Measurements from ENCODE around the gene FOXK2. TPM values are rescaled to one million over a fixed set of nuclear protein-coding genes. Genes with fewer than 3 reads are reported as not detected.
A peak's percentile ranks its signal among the peaks of the same experiment; 100 is the strongest.

Gene FOXK2
- total RNA-seq, 1 experiment from 2014 or later: 78.9 TPM

DNA sequence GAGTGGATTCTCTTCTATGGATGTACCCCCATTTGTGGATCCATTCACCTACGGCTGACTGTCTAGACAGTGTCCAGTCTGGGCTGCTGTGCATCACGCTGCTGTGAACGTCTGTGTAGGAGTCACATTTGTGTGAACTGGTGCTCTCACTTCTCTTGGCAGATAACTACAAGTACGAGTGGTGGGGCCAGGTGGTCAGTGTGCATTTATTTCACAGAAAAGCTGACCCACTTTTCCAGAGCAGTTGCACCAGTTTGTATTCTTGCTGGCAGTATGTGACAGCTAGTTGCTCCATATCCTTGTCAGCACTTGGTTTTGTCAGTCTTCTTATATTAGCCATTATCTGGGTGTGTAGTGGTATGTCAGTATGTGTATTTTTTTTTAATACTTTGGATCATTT, 28.4 kb downstream of the FOXK2 start:
- H3K79me2 ChIP-seq (ENCODE audit: low read depth): peaks cover 92% of the 10 kb centered on the region
- BruUV-seq (replicated peaks): no TSS peak
- H3K4me2 ChIP-seq: no peak overlapping the region
- H3K36me3 ChIP-seq (ENCODE audit: low read depth): no peaks in the 10 kb centered on the region
- no peak overlapping the region for H3K4me3 ChIP-seq
- POLR2A ChIA-PET (ENCODE audit: unreplicated experiment): no interaction called here
- intact Hi-C loops (cut with micrococcal nuclease; ENCODE audit: unreplicated experiment): no loop called here
- no peaks in the 10 kb centered on the region for H3K9me2 ChIP-seq (ENCODE audit: insufficient read depth)
- H2AFZ ChIP-seq: no peak overlapping the region
- no peak for DNase-seq
- H3K4me1 ChIP-seq (replicated peaks; ENCODE audit: insufficient read depth): no peaks in the 10 kb centered on the region
- no peaks in the 10 kb centered on the region for H3F3A ChIP-seq (ENCODE audit: insufficient read depth, low read depth)
- H3K27me3 ChIP-seq (ENCODE audit: insufficient read depth, low read depth): no peaks in the 10 kb centered on the region
- H4K20me1 ChIP-seq (ENCODE audit: insufficient read depth): peaks cover 74% of the 10 kb centered on the region
- H3K9me3 ChIP-seq (ENCODE audit: insufficient read depth, low read depth): no peaks in the 10 kb centered on the region
- TF ChIP-seq, protein P1, sequence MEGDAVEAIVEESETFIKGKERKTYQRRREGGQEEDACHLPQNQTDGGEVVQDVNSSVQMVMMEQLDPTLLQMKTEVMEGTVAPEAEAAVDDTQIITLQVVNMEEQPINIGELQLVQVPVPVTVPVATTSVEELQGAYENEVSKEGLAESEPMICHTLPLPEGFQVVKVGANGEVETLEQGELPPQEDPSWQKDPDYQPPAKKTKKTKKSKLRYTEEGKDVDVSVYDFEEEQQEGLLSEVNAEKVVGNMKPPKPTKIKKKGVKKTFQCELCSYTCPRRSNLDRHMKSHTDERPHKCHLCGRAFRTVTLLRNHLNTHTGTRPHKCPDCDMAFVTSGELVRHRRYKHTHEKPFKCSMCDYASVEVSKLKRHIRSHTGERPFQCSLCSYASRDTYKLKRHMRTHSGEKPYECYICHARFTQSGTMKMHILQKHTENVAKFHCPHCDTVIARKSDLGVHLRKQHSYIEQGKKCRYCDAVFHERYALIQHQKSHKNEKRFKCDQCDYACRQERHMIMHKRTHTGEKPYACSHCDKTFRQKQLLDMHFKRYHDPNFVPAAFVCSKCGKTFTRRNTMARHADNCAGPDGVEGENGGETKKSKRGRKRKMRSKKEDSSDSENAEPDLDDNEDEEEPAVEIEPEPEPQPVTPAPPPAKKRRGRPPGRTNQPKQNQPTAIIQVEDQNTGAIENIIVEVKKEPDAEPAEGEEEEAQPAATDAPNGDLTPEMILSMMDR (conservative IDR thresholded peaks at IDR 0.05): no peak
- no peak for TF ChIP-seq EZH2 (IDR thresholded peaks at IDR 0.05; ENCODE audit: low read depth)
- CTCF ChIA-PET: no interaction called here
- no peak overlapping the region for H3K27ac ChIP-seq

DNA sequence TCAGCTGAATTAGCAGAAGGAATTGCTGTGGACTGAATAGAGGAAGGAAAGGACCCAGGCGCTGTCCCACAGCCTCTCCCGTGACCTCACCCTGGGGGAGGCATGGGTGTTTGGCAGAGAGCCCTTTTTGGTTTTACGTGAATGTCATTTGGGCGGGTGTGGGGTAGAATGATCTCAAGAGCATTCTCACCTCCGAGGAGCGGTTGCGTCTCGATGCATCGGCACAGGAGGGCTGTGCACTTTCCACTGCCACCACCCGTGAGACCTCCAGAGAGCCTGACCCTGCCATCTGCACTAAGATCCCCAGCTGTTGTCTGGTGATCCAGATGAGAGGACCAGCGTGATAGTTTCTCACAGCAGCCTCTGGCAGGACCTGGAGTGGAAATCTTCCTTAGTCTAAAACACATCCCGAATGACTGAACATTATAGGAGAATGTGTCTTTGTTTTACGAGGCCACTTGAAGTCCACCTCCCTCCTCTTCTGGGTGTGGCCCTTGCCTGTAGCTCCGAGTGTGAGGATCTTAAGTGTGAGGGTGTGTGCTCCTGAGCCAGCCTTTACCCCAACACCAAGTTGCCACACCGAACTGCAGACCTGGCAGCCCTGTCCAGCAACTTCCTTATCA, 29.3 kb downstream of the FOXK2 start:
- peaks cover 92% of the 10 kb centered on the region for H3K79me2 ChIP-seq (ENCODE audit: low read depth)
- no peaks in the 10 kb centered on the region for H3K9me3 ChIP-seq (ENCODE audit: insufficient read depth, low read depth)
- H3K27ac ChIP-seq: no peak overlapping the region
- ChIA-PET POLR2A (ENCODE audit: unreplicated experiment) (no interaction called here), CTCF (no interaction called here)
- no peak overlapping the region for H3K4me3 ChIP-seq
- H2AFZ ChIP-seq: no peak overlapping the region
- H4K20me1 ChIP-seq (ENCODE audit: insufficient read depth): peaks cover 75% of the 10 kb centered on the region
- H3K9me2 ChIP-seq (ENCODE audit: insufficient read depth): no peaks in the 10 kb centered on the region
- TF ChIP-seq EZH2 (IDR thresholded peaks at IDR 0.05; ENCODE audit: low read depth): no peak
- no peaks in the 10 kb centered on the region for H3K27me3 ChIP-seq (ENCODE audit: insufficient read depth, low read depth)
- no peak overlapping the region for H3K4me2 ChIP-seq
- intact Hi-C loops (cut with micrococcal nuclease; ENCODE audit: unreplicated experiment): no loop called here
- no peaks in the 10 kb centered on the region for H3K36me3 ChIP-seq (ENCODE audit: low read depth)
- peaks cover under 1% of the 10 kb centered on the region; the same call in 1 of the 2 replicates for H3F3A ChIP-seq (ENCODE audit: insufficient read depth, low read depth)
- no TSS peak for BruUV-seq (replicated peaks)
- DNase-seq: no peak
- no peaks in the 10 kb centered on the region for H3K4me1 ChIP-seq (replicated peaks; ENCODE audit: insufficient read depth)

DNA sequence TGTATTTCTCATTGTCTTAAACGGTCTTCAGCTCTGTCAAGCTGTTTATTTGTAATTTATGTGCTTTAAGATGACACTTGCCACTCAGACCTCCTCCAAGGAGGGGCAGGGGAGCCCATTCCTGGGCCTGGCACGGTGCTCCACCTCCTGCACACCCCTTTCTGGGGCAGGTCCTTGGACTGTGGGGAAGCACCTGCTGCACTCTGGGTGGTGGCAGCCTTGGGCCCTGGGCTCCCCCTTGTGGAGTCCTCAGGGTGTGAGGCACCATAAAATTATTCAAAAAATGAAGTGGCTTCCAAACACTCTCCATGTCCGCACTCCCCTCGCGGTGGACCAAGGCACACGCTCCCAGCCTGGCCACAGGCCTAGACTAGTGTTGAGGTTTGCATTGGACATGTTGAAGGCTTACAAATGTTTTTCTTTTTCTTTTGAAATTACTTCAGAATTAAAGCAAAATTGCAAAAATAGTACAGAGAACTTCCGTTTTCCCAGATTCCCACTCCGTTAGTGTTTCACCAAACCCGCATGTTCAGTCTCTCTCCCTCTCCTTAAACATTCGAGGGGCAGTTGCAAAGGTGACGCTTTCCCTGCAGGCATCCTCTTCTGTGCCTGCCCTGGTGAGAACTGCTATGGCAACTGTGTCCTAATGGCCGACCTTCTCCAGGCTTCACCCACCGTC, 32.4 kb downstream of the FOXK2 start:
- Histone ChIP-seq H3K4me1 (replicated peaks; ENCODE audit: insufficient read depth) (no peaks in the 10 kb centered on the region), H3K79me2 (ENCODE audit: low read depth) (peaks cover 83% of the 10 kb centered on the region), H3K36me3 (ENCODE audit: low read depth) (no peaks in the 10 kb centered on the region), H3K4me3 (no peak overlapping the region), H2AFZ (no peak overlapping the region), H3F3A (ENCODE audit: insufficient read depth, low read depth) (peaks cover 6% of the 10 kb centered on the region; the same call in 1 of the 2 replicates), H3K9me2 (ENCODE audit: insufficient read depth) (no peaks in the 10 kb centered on the region), H4K20me1 (ENCODE audit: insufficient read depth) (peaks cover 70% of the 10 kb centered on the region), H3K9me3 (ENCODE audit: insufficient read depth, low read depth) (no peaks in the 10 kb centered on the region), H3K27me3 (ENCODE audit: insufficient read depth, low read depth) (no peaks in the 10 kb centered on the region), H3K27ac (no peak overlapping the region), H3K4me2 (no peak overlapping the region)
- POLR2A ChIA-PET (ENCODE audit: unreplicated experiment): no interaction called here
- intact Hi-C loops (cut with micrococcal nuclease; ENCODE audit: unreplicated experiment): loop anchor here (2.0 to 5.0 kb wide), 3 partner anchors 60 to 199 kb away; partner anchors contain the start of genes HEXD and OGFOD3
- DNase-seq: peak; percentile 46 to 76
- no TSS peak for BruUV-seq (replicated peaks)
- CTCF ChIA-PET: no interaction called here
- TF ChIP-seq EZH2 (IDR thresholded peaks at IDR 0.05; ENCODE audit: low read depth): no peak
- TF ChIP-seq, protein P1 (conservative IDR thresholded peaks at IDR 0.05): peak; percentile 71

Measured in PC-9 (cell line).